ENCODE data around the gene PACSIN1.

PACSIN1 gene

GRCh38 chr6:34581561-34581920 is 115.7 kb downstream of the PACSIN1 start:
- DNase-seq (ENCODE audit: low spot score): no peak

GRCh38 chr6:34583461-34583860 is 117.6 kb downstream of the PACSIN1 start:
- DNase-seq (ENCODE audit: low spot score): no peak

GRCh38 chr6:34583861-34584604 is 118.2 kb downstream of the PACSIN1 start:
- DNase-seq (ENCODE audit: low spot score): no peak

- no peak for DNase-seq (ENCODE audit: low spot score)
Observed at GRCh38 chr6:34584694-34585093, 118.8 kb downstream of the PACSIN1 start.

All from CD4-positive, alpha-beta T cell treated with Interleukin-6 at 100 ng/mL for 8 hours (primary cell).